SK-N-SH treated with all-trans-retinoic acid at 6 μM for 48 hours (cell line): ENCODE data around the gene PRKG1.

Source experiments
- ARNTL ChIP-seq: fragments of 450-650 bp; formaldehyde crosslinking; IDR thresholded peaks from 2 replicates; pipeline ENCODE4 v1.5.0; 2020; ENCODE audit warnings: low read depth, mild to moderate bottlenecking, moderate library complexity, borderline replicate concordance
- BACH2 ChIP-seq: fragments of 250-450 bp; sonication (Bioruptor Pico); IDR thresholded peaks from 2 replicates; pipeline ENCODE4 v1.9.0; 2021; ENCODE audit warnings: mild to moderate bottlenecking, borderline replicate concordance
- ISL1 ChIP-seq: fragments of 250-450 bp; sonication (Bioruptor Pico); IDR thresholded peaks from 2 replicates; pipeline ENCODE4 v2.1.2; 2022; ENCODE audit warnings: mild to moderate bottlenecking, moderate library complexity
- OSR1 ChIP-seq: fragments of 250-450 bp; sonication (Bioruptor Pico); IDR thresholded peaks from 2 replicates; pipeline ENCODE4 v1.8.0; 2022; ENCODE audit warnings: moderate library complexity, mild to moderate bottlenecking, inconsistent platforms
- SNAI2 ChIP-seq: fragments of 250-450 bp; sonication (Bioruptor Pico); IDR thresholded peaks from 2 replicates; pipeline ENCODE4 v1.5.0; 2020; ENCODE audit warnings: mild to moderate bottlenecking, moderate library complexity
- TOX ChIP-seq: fragments of 250-450 bp; sonication (Bioruptor Pico); IDR thresholded peaks from 2 replicates; pipeline ENCODE4 v1.8.0; 2021; ENCODE audit warnings: mild to moderate bottlenecking, moderate library complexity, borderline replicate concordance
- ZC3H10 ChIP-seq: fragments of 250-450 bp; sonication (Bioruptor Pico); IDR thresholded peaks from 2 replicates; pipeline ENCODE4 v1.5.1; 2021; ENCODE audit warnings: mild to moderate bottlenecking, moderate library complexity
- ZFP3 ChIP-seq: fragments of 250-450 bp; sonication (Bioruptor Pico); IDR thresholded peaks from 2 replicates; pipeline ENCODE4 v1.5.0; 2020; ENCODE audit warnings: mild to moderate bottlenecking, moderate library complexity
- ZFP30 ChIP-seq: fragments of 450-650 bp; formaldehyde crosslinking; IDR thresholded peaks from 2 replicates; pipeline ENCODE4 v1.5.0; 2022; ENCODE audit warnings: mild to moderate bottlenecking, moderate library complexity
- TF ChIP-seq, protein P1 (sequence below): fragments of 250-450 bp; sonication (Bioruptor Pico); IDR thresholded peaks from 2 replicates; pipeline ENCODE4 v1.5.1; 2020; ENCODE audit warnings: low read depth, mild to moderate bottlenecking, moderate library complexity
- TF ChIP-seq, protein P2 (sequence below): fragments of 250-450 bp; sonication (Bioruptor Pico); IDR thresholded peaks from 2 replicates; pipeline ENCODE4 v1.8.0; 2020; ENCODE audit warnings: mild to moderate bottlenecking, moderate library complexity, borderline replicate concordance

DNA sequence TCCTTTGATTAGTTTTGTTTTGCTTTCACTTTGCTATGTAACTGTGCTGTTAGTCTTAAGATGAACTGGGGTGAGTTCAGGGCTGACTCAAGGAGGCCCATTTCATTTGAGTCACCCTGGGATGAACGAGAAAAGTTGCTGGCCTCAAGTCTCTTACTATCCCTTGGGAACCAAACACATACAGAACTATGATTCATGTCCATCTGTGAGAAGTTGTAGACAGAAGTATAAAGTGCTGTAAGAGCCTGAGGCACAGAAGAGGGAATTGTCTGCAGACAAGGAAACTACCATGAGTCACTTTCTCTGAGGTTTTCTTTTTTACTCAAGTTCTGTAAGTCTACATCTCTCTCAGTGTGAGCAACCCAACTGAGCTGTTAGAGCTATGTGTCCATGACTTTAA lies 805.0 kb downstream of the PRKG1 start:
- TF ChIP-seq ZC3H10 (CRISPR knock-in tag): no peak
- no peak for TF ChIP-seq ARNTL
- TF ChIP-seq SNAI2 (CRISPR knock-in tag): no peak
- TF ChIP-seq ZFP30 (CRISPR knock-in tag): no peak
- TF ChIP-seq OSR1 (CRISPR knock-in tag): no peak
- TF ChIP-seq TOX (CRISPR knock-in tag): no peak
- no peak for TF ChIP-seq BACH2 (CRISPR knock-in tag)
- TF ChIP-seq, protein P1, sequence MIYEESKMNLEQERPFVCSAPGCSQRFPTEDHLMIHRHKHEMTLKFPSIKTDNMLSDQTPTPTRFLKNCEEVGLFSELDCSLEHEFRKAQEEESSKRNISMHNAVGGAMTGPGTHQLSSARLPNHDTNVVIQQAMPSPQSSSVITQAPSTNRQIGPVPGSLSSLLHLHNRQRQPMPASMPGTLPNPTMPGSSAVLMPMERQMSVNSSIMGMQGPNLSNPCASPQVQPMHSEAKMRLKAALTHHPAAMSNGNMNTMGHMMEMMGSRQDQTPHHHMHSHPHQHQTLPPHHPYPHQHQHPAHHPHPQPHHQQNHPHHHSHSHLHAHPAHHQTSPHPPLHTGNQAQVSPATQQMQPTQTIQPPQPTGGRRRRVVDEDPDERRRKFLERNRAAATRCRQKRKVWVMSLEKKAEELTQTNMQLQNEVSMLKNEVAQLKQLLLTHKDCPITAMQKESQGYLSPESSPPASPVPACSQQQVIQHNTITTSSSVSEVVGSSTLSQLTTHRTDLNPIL (CRISPR knock-in tag): no peak
- TF ChIP-seq ZFP3 (CRISPR knock-in tag): no peak
- TF ChIP-seq, protein P2, sequence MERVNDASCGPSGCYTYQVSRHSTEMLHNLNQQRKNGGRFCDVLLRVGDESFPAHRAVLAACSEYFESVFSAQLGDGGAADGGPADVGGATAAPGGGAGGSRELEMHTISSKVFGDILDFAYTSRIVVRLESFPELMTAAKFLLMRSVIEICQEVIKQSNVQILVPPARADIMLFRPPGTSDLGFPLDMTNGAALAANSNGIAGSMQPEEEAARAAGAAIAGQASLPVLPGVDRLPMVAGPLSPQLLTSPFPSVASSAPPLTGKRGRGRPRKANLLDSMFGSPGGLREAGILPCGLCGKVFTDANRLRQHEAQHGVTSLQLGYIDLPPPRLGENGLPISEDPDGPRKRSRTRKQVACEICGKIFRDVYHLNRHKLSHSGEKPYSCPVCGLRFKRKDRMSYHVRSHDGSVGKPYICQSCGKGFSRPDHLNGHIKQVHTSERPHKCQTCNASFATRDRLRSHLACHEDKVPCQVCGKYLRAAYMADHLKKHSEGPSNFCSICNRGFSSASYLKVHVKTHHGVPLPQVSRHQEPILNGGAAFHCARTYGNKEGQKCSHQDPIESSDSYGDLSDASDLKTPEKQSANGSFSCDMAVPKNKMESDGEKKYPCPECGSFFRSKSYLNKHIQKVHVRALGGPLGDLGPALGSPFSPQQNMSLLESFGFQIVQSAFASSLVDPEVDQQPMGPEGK: no peak
- TF ChIP-seq ISL1 (CRISPR knock-in tag): no peak; the same call in 1 of the 2 replicates
